Measurements from ENCODE around the gene URB1. TPM values are rescaled to one million over a fixed set of nuclear protein-coding genes. Genes with fewer than 3 reads are reported as not detected.

The URB1 gene
- total and polyA plus RNA-seq, 2 donors (not counting 3 experiments of a cell fraction or from before 2014, with no cell fraction given) = 8.0 to 27.3 TPM

DNA sequence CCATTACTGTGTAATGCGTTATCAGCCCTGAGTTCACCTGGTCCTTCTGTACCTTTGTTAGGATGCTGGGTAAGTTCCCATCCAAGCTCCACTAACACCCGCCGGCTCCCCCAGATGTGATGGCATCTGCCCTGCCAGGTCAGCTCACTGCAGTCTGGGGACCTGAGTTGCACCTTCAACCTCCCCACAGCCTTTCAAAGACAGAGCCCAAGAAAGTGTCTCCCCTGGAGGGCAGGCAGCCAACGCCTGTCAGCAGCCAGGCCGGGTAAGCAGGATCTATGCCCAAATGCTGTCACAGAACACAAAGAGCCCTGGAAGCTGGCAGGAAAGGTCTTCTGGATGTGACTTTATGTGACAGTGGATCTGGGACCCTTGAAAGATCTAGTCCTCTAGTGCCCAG, 80.5 kb downstream of the URB1 start:
- CTCF ChIA-PET = no interaction called here
- no peaks in the 10 kb centered on the region for H3K9me3 ChIP-seq (replicated peaks; ENCODE audit: control insufficient read depth, insufficient read depth, low read length)
- H3K4me1 ChIP-seq (ENCODE audit: control insufficient read depth, extremely low read depth, insufficient read depth, low read length) = no peaks in the 10 kb centered on the region
- H3K79me2 ChIP-seq (ENCODE audit: control insufficient read depth, insufficient read depth, low read length) = no peaks in the 10 kb centered on the region
- dilution Hi-C loops (cut with MboI; ENCODE audit: extremely low pct_ligation_motif_present, low sequenced_read_pairs) (no loop called here), intact Hi-C loops (cut with micrococcal nuclease) (no loop called here)
- H3K4me2 ChIP-seq (ENCODE audit: insufficient read depth, low read length) = no peak overlapping the region
- FAIRE-seq = no peak
- H3K9ac ChIP-seq (replicated peaks; ENCODE audit: extremely low read depth, insufficient read depth, low read length) = no peak overlapping the region
- BruUV-seq (replicated peaks) = no TSS peak
- no peak overlapping the region for H3K27ac ChIP-seq (ENCODE audit: insufficient read depth, low read depth, low read length)
- TF ChIP-seq POLR2AphosphoS5 (IDR thresholded peaks at IDR 0.05; ENCODE audit: insufficient read depth, low read depth, low read length) (no peak), MYC (IDR thresholded peaks at IDR 0.05; ENCODE audit: low read depth, low read length) (no peak), GATA2 (IDR thresholded peaks at IDR 0.05; ENCODE audit: insufficient read depth, insufficient read length, low read depth, low read length) (no peak)
- H2AFZ ChIP-seq (ENCODE audit: low read depth, low read length) = no peak overlapping the region
- POLR2A ChIA-PET = no interaction called here
- H3K27me3 ChIP-seq (ENCODE audit: control insufficient read depth in 2 of 2, insufficient read depth in 2 of 2, low read length in 2 of 2) = no peaks in the 10 kb centered on the region
- no peaks in the 10 kb centered on the region for H3K9me1 ChIP-seq (replicated peaks; ENCODE audit: control insufficient read depth, extremely low read depth, insufficient read depth, low read length)
- no peaks in the 10 kb centered on the region for H4K20me1 ChIP-seq (replicated peaks; ENCODE audit: control insufficient read depth, extremely low read depth, insufficient read depth, low read length)
- H3K36me3 ChIP-seq (ENCODE audit: control insufficient read depth in 2 of 2, extremely low read depth in 1 of 2, insufficient read depth in 2 of 2, low read length in 2 of 2) = peaks cover 10 to 11% of the 10 kb centered on the region in 2 experiments
- no peak for DNase-seq (ENCODE audit: low read depth, low spot score)
- H3K4me3 ChIP-seq (replicated peaks in 1 of 3; ENCODE audit: insufficient read depth in 1 of 3, low read depth in 1 of 3, low read length in 3 of 3) = no peak overlapping the region

GRCh38 chr21:32311621-32312020, 81.2 kb downstream of the URB1 start:
- no peak overlapping the region for H3K27ac ChIP-seq (ENCODE audit: insufficient read depth, low read depth, low read length)
- H3K4me3 ChIP-seq (replicated peaks in 1 of 3; ENCODE audit: insufficient read depth in 1 of 3, low read depth in 1 of 3, low read length in 3 of 3) = no peak overlapping the region
- no peaks in the 10 kb centered on the region for H3K4me1 ChIP-seq (ENCODE audit: control insufficient read depth, extremely low read depth, insufficient read depth, low read length)
- no peak for TF ChIP-seq POLR2A (IDR thresholded peaks at IDR 0.05; ENCODE audit: low read depth, low read length)
- TF ChIP-seq GATA2 (IDR thresholded peaks at IDR 0.05; ENCODE audit: insufficient read depth, insufficient read length, low read depth, low read length) = no peak
- no peak for TF ChIP-seq MYC (IDR thresholded peaks at IDR 0.05; ENCODE audit: low read depth, low read length)
- TF ChIP-seq, protein P1, sequence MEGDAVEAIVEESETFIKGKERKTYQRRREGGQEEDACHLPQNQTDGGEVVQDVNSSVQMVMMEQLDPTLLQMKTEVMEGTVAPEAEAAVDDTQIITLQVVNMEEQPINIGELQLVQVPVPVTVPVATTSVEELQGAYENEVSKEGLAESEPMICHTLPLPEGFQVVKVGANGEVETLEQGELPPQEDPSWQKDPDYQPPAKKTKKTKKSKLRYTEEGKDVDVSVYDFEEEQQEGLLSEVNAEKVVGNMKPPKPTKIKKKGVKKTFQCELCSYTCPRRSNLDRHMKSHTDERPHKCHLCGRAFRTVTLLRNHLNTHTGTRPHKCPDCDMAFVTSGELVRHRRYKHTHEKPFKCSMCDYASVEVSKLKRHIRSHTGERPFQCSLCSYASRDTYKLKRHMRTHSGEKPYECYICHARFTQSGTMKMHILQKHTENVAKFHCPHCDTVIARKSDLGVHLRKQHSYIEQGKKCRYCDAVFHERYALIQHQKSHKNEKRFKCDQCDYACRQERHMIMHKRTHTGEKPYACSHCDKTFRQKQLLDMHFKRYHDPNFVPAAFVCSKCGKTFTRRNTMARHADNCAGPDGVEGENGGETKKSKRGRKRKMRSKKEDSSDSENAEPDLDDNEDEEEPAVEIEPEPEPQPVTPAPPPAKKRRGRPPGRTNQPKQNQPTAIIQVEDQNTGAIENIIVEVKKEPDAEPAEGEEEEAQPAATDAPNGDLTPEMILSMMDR (IDR thresholded peaks at IDR 0.05; ENCODE audit: extremely low read depth in 1 of 2, insufficient read depth in 1 of 2, low read depth in 1 of 2, low read length in 2 of 2) = no peak
- no peak for TF ChIP-seq JUN (IDR thresholded peaks at IDR 0.05; ENCODE audit: borderline replicate concordance, insufficient read depth, insufficient read length, low read depth)
- no peak for TF ChIP-seq EZH2 (IDR thresholded peaks at IDR 0.05; ENCODE audit: borderline replicate concordance, low read depth, low read length, severe bottlenecking)
- TF ChIP-seq POLR2AphosphoS5 (IDR thresholded peaks at IDR 0.05; ENCODE audit: insufficient read depth, low read depth, low read length) = no peak
- no peak for TF ChIP-seq FOS (IDR thresholded peaks at IDR 0.05; ENCODE audit: borderline replicate concordance, insufficient read depth, low read length)
- TF ChIP-seq, protein P2, sequence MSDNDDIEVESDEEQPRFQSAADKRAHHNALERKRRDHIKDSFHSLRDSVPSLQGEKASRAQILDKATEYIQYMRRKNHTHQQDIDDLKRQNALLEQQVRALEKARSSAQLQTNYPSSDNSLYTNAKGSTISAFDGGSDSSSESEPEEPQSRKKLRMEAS (IDR thresholded peaks at IDR 0.05; ENCODE audit: insufficient read depth, insufficient read length) = no peak
- dilution Hi-C loops (cut with MboI; ENCODE audit: extremely low pct_ligation_motif_present, low sequenced_read_pairs) (no loop called here), intact Hi-C loops (cut with micrococcal nuclease) (no loop called here)
- CTCF ChIA-PET = interaction anchor here (0.6 kb wide), 1 partner anchor 289 kb away, joined by 3 read pairs; no protein-coding TSS in a partner anchor
- peaks cover 5 to 8% of the 10 kb centered on the region in 2 experiments for H3K36me3 ChIP-seq (ENCODE audit: control insufficient read depth in 2 of 2, extremely low read depth in 1 of 2, insufficient read depth in 2 of 2, low read length in 2 of 2)
- H3K4me2 ChIP-seq (ENCODE audit: insufficient read depth, low read length) = no peak overlapping the region
- no peaks in the 10 kb centered on the region for H3K27me3 ChIP-seq (ENCODE audit: control insufficient read depth in 2 of 2, insufficient read depth in 2 of 2, low read length in 2 of 2)
- H3K9me1 ChIP-seq (replicated peaks; ENCODE audit: control insufficient read depth, extremely low read depth, insufficient read depth, low read length) = no peaks in the 10 kb centered on the region
- no peak overlapping the region for H3K9ac ChIP-seq (replicated peaks; ENCODE audit: extremely low read depth, insufficient read depth, low read length)
- POLR2A ChIA-PET = interaction anchor here (0.6 kb wide), 1 partner anchor 301 kb away, joined by 5 read pairs; the partner anchor contains the start of gene CFAP298
- no peaks in the 10 kb centered on the region for H3K79me2 ChIP-seq (ENCODE audit: control insufficient read depth, insufficient read depth, low read length)
- FAIRE-seq (no peak), DNase-seq (ENCODE audit: low read depth, low spot score) (no peak)
- no peaks in the 10 kb centered on the region for H3K9me3 ChIP-seq (replicated peaks; ENCODE audit: control insufficient read depth, insufficient read depth, low read length)
- no peaks in the 10 kb centered on the region for H4K20me1 ChIP-seq (replicated peaks; ENCODE audit: control insufficient read depth, extremely low read depth, insufficient read depth, low read length)
- no TSS peak for BruUV-seq (replicated peaks)
- no peak overlapping the region for H2AFZ ChIP-seq (ENCODE audit: low read depth, low read length)

Data from endothelial cell of umbilical vein (primary cell).